ENCODE data around the gene NOL9. TPM values are rescaled to one million over a fixed set of nuclear protein-coding genes. Genes with fewer than 3 reads are reported as not detected.

Gene NOL9
- total RNA-seq, 1 donor from 2014 or later, result 26.0 TPM

DNA sequence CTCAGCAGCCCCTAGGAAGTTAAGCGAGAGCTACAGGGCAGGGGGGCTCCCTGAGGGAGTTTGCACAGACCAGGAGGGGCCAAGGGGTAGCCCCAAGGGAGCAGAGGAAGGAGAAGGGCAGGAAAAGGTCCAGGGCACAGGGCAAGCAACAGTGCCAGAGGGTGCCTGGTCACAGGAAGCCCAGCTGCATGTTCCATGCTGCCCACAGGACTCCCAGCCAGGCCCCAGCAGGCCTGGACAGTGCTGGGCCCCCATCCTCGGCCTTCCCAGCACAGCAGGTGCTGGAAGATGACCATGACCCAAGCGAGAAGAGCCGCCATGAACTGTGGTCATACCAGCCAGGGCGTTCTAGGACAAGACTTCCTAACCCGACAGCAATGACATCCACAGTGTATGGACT is 37.3 kb upstream of the NOL9 start:
- no peak for DNase-seq (ENCODE audit: low spot score)
- ATAC-seq, result no peak
- intact Hi-C loops (cut with DNase I), result no loop called here

DNA sequence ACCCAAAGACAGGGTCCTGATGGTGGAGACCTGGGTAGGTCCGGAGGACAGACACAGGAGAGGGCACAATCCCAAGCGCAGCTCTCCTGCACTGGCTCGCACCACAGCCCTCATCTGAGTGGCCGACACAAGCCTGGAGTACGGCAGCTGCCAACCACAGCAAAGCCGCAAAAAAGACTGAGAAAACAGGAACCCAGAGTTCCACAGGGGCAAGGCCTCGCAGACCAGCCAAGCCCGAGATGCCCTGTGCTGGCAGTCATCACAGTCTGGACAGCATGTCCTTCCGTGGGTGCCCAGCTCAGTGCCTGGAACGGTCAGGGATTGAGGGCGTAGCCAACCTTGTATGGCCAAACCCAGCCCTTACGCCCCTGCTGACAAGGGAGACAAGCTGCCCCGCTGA is 36.9 kb upstream of the NOL9 start:
- intact Hi-C loops (cut with DNase I), result no loop called here
- no peak for DNase-seq (ENCODE audit: low spot score)
- peak; percentile 13 for ATAC-seq

DNA sequence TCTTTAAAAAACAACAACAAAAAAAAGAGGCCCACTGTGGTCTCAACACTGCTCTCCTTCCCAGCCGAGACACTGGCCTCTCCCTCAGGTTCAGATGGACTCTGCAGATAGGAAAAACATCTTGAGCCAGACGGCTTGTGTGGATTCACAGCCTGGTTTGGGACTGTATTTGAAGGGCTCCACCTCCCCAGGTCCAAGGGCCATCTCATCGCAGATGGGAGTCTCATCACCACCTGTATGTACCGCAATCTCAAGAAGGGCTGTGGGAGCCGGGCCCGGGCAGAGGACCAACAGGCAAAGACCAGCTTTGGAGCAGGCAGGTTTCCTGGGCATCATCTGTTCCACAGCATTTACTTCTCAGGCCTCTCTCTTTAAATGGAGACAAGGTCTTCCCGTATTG is 35.7 kb upstream of the NOL9 start:
- ATAC-seq (no peak), DNase-seq (ENCODE audit: low spot score) (no peak)
- intact Hi-C loops (cut with DNase I), result no loop called here

GRCh38 chr1:6588893-6589520 is 34.7 kb upstream of the NOL9 start:
- intact Hi-C loops (cut with DNase I), result no loop called here
- DNase-seq (ENCODE audit: low spot score) (no peak), ATAC-seq (no peak)

DNA sequence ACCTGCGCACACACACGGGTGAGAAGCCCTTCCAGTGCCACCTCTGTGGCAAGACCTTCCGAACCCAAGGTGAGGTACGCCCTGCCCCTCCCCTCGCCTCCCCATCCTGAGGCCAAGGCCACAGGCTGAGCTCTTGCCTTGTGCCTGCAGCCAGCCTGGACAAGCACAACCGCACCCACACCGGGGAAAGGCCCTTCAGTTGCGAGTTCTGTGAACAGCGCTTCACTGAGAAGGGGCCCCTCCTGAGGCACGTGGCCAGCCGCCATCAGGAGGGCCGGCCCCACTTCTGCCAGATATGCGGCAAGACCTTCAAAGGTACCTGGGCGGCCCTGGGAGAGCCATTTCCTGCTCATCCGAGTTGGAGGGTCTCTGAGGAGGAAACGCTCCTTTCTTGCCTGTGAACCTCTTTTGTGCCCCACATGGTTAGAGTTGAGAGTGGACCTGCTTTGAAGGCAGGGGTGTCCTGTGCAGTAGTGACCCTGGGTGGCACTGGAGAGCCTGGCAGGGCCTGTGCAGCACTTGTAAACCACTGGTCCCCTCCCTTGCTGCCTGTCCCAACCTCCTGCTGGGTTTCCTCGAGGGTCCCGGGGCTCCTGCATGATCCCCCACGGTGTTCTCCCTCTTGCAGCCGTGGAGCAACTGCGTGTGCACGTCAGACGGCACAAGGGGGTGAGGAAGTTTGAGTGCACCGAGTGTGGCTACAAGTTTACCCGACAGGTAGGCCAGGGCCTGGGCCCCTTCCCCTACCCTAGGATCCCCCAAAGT is 34.0 kb upstream of the NOL9 start:
- ATAC-seq, result no peak
- DNase-seq (ENCODE audit: low spot score), result no peak

GRCh38 chr1:6587261-6588005 is 33.1 kb upstream of the NOL9 start:
- intact Hi-C loops (cut with DNase I), result no loop called here
- ATAC-seq (no peak), DNase-seq (ENCODE audit: low spot score) (no peak)

More for the DNA sequence above, 34.0 kb upstream of the NOL9 start:
- intact Hi-C loops (cut with DNase I), result no loop called here

- intact Hi-C loops (cut with DNase I), result no loop called here
- DNase-seq (ENCODE audit: low spot score), result no peak
- ATAC-seq, result no peak
These were observed 32.1 kb upstream of the NOL9 start for GRCh38 chr1:6586404-6586816.

DNA sequence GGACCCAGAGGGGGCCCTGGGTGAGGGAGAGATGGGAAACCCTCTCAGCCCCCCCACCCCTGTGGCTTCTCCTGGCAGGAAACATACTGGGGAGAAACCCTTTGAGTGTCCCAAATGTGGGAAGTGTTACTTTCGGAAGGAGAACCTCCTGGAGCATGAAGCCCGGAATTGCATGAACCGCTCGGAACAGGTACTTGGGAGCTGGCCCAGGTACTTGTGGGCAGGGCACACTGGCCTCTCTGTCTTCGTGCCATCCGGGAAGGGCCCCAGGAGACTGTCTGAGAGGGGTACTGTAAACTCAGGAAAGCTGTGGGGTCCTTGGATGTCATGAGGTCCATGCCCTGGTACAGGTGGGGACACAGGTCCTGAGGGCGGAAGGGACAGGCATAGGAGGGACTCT is 31.5 kb upstream of the NOL9 start:
- ATAC-seq, result no peak
- intact Hi-C loops (cut with DNase I), result no loop called here
- no peak for DNase-seq (ENCODE audit: low spot score)

GRCh38 chr1:6585081-6585722 is 30.9 kb upstream of the NOL9 start:
- no peak for ATAC-seq
- intact Hi-C loops (cut with DNase I), result no loop called here
- no peak for DNase-seq (ENCODE audit: low spot score)

DNA sequence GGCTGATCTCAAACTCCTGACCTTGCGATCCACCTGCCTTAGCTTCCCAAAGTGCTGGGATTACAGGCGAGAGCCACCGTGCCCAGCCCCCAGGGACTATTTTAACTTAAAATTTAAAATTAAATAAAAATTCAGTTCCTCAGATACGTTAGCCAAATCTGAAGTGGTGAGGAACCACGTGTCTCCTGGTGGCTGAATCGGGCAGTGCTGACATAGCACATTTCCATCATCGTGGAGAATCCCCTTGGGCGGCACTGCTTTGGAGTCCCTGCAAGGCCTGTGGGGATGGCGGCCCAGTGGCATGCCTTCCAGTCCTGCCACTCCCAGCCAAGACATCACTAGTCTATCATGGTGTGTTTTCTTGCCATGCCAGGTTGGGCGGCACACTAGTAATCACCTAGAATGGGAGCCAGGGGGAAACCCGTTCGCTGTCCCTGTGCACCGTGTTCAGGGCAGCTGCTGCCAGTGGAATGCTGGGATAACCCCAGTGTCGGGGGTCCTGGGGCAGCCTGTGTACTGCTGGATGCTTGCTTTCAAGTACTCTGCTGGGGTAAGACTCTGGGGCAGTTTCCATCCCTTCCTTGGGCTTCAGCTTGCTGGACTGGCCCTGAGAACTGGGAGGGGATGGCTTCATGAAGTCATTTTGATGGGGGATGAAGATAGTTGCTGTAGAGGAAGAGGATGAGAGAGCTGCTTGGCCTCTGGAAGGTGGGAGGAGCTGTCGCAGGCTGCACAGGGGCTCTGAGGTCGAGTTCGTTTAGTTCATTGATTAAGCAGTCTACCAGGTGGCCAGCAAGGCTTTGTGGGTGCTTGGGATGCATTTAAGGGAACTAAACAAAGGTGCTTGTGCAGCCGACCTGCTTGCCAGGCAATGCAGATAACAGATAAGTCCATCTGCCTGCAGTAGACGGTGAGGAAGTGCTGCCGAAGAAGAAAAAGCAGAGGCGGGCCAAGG is 30.1 kb upstream of the NOL9 start:
- no peak for DNase-seq (ENCODE audit: low spot score)
- intact Hi-C loops (cut with DNase I), result no loop called here
- ATAC-seq, result no peak

GRCh38 chr1:6582370-6582769 is 28.1 kb upstream of the NOL9 start:
- no peak for DNase-seq (ENCODE audit: low spot score)
- ATAC-seq, result no peak
- intact Hi-C loops (cut with DNase I), result no loop called here

DNA sequence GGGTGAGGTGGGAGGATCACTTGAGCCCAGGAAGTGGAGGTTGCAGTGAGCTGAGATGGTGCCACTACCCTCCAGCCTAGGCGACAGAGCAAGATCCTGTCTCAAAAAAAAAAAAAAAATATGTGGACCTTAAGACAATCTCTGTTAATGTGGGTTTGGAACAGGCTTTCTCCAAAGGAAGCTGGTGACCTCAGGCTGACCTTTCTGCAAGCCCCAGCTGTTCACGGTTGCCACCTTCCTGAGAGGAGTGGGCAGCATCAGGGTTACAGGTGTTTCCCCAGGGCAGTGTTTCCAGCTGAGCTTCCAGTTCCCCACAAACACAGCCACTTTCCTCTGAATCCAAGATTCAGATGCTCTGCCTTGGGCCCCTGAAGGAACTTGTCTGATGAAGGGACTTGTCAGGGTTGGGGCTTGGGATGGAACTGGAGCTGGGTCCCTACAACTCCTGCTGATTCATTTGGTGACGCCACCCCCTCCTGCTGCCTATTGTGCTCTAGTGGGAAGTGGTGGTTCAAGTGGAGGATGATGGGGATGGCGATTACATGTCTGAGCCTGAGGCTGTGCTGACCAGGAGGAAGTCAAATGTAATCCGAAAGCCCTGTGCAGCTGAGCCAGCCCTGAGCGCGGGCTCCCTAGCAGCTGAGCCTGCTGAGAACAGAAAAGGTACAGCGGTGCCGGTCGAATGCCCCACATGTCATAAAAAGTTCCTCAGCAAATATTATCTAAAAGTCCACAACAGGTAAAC is 27.4 kb upstream of the NOL9 start:
- DNase-seq (ENCODE audit: low spot score) (no peak), ATAC-seq (no peak)
- intact Hi-C loops (cut with DNase I), result no loop called here

DNA sequence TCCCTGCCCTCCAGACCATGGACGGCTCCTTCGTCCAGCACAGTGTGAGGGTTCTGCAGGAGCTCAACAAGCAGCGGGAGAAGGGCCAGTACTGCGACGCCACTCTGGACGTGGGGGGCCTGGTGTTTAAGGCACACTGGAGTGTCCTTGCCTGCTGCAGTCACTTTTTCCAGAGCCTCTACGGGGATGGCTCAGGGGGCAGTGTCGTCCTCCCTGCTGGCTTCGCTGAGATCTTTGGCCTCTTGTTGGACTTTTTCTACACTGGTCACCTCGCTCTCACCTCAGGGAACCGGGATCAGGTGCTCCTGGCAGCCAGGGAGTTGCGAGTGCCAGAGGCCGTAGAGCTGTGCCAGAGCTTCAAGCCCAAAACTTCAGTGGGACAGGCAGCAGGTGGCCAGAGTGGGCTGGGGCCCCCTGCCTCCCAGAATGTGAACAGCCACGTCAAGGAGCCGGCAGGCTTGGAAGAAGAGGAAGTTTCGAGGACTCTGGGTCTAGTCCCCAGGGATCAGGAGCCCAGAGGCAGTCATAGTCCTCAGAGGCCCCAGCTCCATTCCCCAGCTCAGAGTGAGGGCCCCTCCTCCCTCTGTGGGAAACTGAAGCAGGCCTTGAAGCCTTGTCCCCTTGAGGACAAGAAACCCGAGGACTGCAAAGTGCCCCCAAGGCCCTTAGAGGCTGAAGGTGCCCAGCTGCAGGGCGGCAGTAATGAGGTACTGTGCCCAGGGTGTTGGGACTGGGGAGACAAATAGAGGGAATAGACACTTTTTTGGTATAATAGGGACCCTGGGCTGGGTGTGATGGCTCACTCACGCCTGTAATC is 26.5 kb upstream of the NOL9 start:
- intact Hi-C loops (cut with DNase I), result no loop called here
- ATAC-seq (no peak), DNase-seq (ENCODE audit: low spot score) (no peak)

GRCh38 chr1:6580119-6580592 is 25.8 kb upstream of the NOL9 start:
- no peak for ATAC-seq
- intact Hi-C loops (cut with DNase I), result no loop called here
- DNase-seq (ENCODE audit: low spot score), result no peak

DNA sequence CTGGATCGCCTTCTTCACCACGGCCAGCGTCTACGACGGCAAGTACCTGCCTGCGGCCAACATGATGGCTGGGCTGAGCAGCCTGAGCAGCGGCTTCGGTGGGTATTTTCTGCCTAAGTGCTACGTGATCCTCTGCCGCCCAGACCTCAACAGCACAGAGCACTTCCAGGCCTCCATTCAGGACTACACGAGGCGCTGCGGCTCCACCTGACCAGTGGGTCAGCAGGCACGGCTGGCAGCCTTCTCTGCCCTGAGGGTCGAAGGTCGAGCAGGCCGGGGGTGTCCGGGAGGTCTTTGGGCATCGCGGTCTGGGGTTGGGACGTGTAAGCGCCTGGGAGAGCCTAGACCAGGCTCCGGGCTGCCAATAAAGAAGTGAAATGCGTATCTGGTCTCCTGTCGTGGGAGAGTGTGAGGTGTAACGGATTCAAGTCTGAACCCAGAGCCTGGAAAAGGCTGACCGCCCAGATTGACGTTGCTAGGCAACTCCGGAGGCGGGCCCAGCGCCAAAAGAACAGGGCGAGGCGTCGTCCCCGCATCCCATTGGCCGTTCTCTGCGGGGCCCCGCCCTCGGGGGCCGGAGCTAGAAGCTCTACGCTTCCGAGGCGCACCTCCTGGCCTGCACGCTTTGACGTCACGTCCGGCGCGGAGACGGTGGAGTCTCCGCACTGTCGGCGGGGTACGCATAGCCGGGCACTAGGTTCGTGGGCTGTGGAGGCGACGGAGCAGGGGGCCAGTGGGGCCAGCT is 25.2 kb upstream of the NOL9 start, which contains the start of gene ZBTB48:
Gene ZBTB48 (plus strand): TSS at position 621 of the 745 bp plus-strand sequence. CDS start 616 bp downstream, outside the sequence.
- DNase-seq (ENCODE audit: low spot score) (peak; percentile 100), ATAC-seq (peak; percentile 99)
- intact Hi-C loops (cut with DNase I), result no loop called here

All from sciatic nerve (tissue), 2 donors.